Measurements from ENCODE around the gene MLLT1. TPM values are rescaled to one million over a fixed set of nuclear protein-coding genes. Genes with fewer than 3 reads are reported as not detected.

Gene MLLT1
- total RNA-seq, 1 donor from 2014 or later, result 34.5 TPM

DNA sequence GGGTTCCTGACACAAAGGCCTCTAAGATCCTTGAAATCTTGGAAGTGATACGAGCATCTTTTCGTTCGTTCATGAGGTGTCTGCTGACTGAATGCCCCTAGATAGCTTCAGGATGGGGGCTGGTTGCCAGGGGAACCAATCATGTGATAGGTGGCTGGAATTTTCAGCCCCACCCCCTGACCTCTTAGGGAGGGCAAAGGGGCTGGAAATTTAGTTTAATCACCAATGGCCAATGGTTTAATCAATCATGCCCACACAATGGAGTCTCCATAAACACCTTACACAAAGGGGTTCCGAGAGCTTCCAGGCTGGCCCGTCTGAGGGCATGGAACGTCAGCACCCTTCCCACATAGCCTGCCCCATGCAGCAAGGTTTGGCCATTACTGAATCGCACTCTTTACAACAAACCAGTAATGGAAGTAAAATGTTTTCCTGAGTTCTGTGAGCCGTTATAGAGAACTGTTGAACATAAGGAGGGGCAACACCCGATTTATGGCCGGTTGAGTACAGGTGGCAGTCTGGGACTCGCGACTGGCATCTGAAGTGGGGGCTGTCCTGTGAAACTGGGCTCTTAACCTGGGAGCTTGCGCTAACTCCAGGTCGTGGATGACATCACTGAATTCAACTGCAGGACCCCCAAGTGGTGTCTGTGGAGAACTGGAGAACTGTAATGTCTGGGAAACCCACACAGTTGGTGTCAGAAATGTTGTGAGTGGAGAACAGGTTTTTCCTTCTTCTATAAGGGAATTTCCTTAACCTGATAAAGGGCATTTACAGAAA, 25.6 kb downstream of the MLLT1 start:
- DNase-seq (ENCODE audit: low spot score in 2 of 2), result no peak
- H3K4me1 ChIP-seq, result peaks cover 2% of the 10 kb centered on the region in 2 donors

DNA sequence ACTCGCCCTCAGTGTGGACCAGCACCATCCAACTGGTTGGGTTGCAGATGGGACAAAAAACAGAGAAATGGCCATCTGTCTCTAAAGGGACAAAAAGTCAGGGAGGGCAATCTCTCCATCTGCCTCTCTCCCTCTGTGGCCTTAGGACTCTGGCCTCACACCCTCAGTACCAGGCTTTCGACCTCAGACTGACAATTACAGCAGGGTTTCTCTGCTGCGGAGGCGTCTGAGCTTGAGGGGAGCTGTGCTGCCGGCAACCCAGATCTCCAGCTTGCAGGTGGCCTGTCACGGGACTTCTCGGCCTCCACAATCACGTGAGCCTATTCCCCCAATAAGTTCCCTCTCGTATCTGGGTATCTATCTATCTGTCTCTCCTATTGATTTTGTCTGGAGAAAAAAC, 27.7 kb downstream of the MLLT1 start:
- intact Hi-C loops (cut with DNase I), result no loop called here
- H3K4me1 ChIP-seq, result peaks cover 0 to 2% of the 10 kb centered on the region in 2 donors

More for the DNA sequence above, 25.6 kb downstream of the MLLT1 start:
- H3K9me3 ChIP-seq, result no peaks in the 10 kb centered on the region
- H3K36me3 ChIP-seq, result peaks cover 0 to 3% of the 10 kb centered on the region in 2 donors
- H3K27me3 ChIP-seq, result no peaks in the 10 kb centered on the region
- intact Hi-C loops (cut with DNase I), result no loop called here
- no peak overlapping the region for H3K27ac ChIP-seq
- H3K4me3 ChIP-seq, result no peak overlapping the region
- TF ChIP-seq, protein P1, sequence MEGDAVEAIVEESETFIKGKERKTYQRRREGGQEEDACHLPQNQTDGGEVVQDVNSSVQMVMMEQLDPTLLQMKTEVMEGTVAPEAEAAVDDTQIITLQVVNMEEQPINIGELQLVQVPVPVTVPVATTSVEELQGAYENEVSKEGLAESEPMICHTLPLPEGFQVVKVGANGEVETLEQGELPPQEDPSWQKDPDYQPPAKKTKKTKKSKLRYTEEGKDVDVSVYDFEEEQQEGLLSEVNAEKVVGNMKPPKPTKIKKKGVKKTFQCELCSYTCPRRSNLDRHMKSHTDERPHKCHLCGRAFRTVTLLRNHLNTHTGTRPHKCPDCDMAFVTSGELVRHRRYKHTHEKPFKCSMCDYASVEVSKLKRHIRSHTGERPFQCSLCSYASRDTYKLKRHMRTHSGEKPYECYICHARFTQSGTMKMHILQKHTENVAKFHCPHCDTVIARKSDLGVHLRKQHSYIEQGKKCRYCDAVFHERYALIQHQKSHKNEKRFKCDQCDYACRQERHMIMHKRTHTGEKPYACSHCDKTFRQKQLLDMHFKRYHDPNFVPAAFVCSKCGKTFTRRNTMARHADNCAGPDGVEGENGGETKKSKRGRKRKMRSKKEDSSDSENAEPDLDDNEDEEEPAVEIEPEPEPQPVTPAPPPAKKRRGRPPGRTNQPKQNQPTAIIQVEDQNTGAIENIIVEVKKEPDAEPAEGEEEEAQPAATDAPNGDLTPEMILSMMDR (IDR thresholded peaks at IDR 0.05), result no peak

DNA sequence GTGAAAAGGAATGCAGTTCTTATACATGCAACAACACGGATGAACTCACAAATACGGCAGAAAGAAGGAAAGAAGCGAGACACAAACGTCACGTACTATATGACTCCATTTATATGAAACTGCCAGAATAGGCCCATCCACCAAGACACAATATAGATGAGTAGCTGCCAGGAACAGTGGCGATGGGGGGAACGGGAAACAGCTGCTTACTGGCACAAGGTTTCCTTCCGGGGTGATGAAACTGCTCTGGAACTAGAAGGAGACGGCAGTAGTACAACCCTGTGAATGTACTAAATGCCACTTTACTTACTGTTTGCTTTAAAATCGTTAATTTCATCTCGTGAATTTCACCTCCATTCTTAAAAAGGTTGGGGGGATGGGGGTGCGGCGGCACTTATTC, 28.9 kb downstream of the MLLT1 start:
- H3K4me3 ChIP-seq, result no peak overlapping the region
- H3K36me3 ChIP-seq, result no peaks in the 10 kb centered on the region
- H3K4me1 ChIP-seq, result peaks cover 0 to 2% of the 10 kb centered on the region in 2 donors
- H3K27ac ChIP-seq, result no peak overlapping the region
- TF ChIP-seq, protein P1 (IDR thresholded peaks at IDR 0.05), result no peak
- intact Hi-C loops (cut with DNase I), result no loop called here
- H3K9me3 ChIP-seq, result no peaks in the 10 kb centered on the region
- no peaks in the 10 kb centered on the region for H3K27me3 ChIP-seq
- DNase-seq (ENCODE audit: low spot score in 2 of 2), result no peak

More for the DNA sequence above, 27.7 kb downstream of the MLLT1 start:
- Histone ChIP-seq H3K27me3 (no peaks in the 10 kb centered on the region), H3K9me3 (no peaks in the 10 kb centered on the region), H3K27ac (no peak overlapping the region), H3K36me3 (no peaks in the 10 kb centered on the region), H3K4me3 (no peak overlapping the region)
- no peak for DNase-seq (ENCODE audit: low spot score in 2 of 2)
- TF ChIP-seq, protein P1 (IDR thresholded peaks at IDR 0.05), result no peak

DNA sequence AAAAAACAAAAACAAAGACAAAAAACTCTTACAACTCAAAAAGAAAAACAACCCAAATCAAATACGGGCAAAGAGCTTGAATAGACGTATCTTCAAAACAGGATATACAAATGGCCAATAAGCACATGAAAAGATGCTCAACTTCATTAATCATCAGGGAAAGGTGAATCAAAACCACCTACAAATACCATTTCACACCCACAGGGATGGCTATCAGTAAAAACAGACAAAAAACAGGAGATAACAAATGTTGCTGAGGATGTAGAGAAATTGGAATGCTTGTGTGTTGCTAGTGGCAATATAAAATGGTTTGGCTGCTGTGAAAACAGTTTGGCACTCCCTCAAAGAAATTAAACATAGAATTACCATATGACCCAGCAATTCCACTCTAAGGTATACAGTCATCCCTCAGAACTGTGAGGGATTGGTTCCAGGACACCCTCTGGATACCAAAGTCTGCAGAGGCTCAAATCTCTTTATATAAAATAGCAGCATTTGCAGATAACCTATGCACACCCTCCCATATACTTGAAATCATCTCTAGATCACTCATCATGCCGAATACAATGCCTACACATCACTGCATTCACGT, 29.7 kb downstream of the MLLT1 start:
- no peak for DNase-seq (ENCODE audit: low spot score in 2 of 2)
- TF ChIP-seq, protein P1 (IDR thresholded peaks at IDR 0.05), result no peak
- peaks cover 0 to 2% of the 10 kb centered on the region in 2 donors for H3K4me1 ChIP-seq
- H3K27me3 ChIP-seq, result no peaks in the 10 kb centered on the region
- no peaks in the 10 kb centered on the region for H3K9me3 ChIP-seq
- H3K4me3 ChIP-seq, result no peak overlapping the region
- H3K36me3 ChIP-seq, result no peaks in the 10 kb centered on the region
- intact Hi-C loops (cut with DNase I), result no loop called here
- H3K27ac ChIP-seq, result no peak overlapping the region

DNA sequence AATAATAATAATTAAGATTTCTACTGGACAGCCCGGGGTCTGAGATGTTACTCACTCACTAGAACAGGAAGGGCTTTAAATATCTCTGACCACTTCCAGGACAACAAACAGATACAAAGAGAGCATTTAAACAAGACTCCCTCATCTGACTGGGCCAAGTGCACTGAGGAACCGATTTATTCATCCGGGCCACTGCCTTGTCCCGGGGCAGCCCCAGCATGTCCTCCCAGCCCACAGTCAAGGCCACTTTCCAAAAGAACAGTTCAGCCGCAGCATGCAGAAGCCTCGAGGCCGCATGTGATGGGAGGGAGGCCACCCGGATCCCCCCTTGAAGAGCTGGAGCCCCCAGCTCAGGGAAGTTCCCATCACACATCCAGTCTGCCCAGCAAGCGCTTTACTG, 30.5 kb downstream of the MLLT1 start:
- peaks cover 0 to 2% of the 10 kb centered on the region in 2 donors for H3K4me1 ChIP-seq
- H3K27me3 ChIP-seq, result no peaks in the 10 kb centered on the region

More for the DNA sequence above, 30.5 kb downstream of the MLLT1 start:
- no peak overlapping the region for H3K27ac ChIP-seq
- intact Hi-C loops (cut with DNase I), result no loop called here
- H3K36me3 ChIP-seq, result no peaks in the 10 kb centered on the region
- no peak overlapping the region for H3K4me3 ChIP-seq
- no peaks in the 10 kb centered on the region for H3K9me3 ChIP-seq
- no peak for DNase-seq (ENCODE audit: low spot score in 2 of 2)
- TF ChIP-seq, protein P1 (IDR thresholded peaks at IDR 0.05), result no peak
